PC-3 (cell line): ENCODE data around the gene FOXJ3.

Experiments
- EZH2 ChIP-seq: fragments of 300-600 bp; sonication (generic); IDR thresholded peaks from one replicate; pipeline ENCODE4 v1.6.1; 2017; ENCODE audit warnings: antibody characterized with exemption, mild to moderate bottlenecking, low read length; ENCODE audit not compliant: unreplicated experiment
- EZH2phosphoT487 ChIP-seq: fragments of 300-600 bp; sonication (generic); IDR thresholded peaks from 2 replicates; pipeline ENCODE4 v1.6.1; 2018; ENCODE audit warnings: mild to moderate bottlenecking, antibody characterized with exemption, low read length, borderline replicate concordance
- TF ChIP-seq, protein P1 (sequence below): fragments of 300-600 bp; sonication (generic); conservative IDR thresholded peaks from 2 replicates; pipeline ENCODE4 v1.5.1; 2017; ENCODE audit warnings: antibody characterized with exemption, low read depth, mild to moderate bottlenecking, low read length

DNA sequence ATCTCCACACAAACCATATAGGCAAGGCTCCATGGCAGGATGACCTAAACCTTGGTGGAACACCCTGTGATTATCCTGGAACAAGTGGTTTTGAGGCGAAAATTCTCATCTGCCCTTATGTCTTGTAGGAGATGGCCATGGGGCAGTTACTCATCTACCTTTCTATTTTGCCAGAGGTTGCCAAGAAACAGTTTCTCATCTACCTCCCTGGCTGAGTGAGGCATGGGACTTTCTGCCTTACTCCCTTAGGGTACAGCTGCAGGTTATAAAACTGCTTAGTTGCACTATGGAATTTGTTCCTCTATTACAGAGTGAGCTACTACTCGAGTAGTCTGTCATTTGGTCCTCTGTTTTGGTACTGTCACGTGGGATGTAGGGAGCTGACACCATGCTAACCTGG, 139.2 kb downstream of the FOXJ3 start:
- TF ChIP-seq, protein P1, sequence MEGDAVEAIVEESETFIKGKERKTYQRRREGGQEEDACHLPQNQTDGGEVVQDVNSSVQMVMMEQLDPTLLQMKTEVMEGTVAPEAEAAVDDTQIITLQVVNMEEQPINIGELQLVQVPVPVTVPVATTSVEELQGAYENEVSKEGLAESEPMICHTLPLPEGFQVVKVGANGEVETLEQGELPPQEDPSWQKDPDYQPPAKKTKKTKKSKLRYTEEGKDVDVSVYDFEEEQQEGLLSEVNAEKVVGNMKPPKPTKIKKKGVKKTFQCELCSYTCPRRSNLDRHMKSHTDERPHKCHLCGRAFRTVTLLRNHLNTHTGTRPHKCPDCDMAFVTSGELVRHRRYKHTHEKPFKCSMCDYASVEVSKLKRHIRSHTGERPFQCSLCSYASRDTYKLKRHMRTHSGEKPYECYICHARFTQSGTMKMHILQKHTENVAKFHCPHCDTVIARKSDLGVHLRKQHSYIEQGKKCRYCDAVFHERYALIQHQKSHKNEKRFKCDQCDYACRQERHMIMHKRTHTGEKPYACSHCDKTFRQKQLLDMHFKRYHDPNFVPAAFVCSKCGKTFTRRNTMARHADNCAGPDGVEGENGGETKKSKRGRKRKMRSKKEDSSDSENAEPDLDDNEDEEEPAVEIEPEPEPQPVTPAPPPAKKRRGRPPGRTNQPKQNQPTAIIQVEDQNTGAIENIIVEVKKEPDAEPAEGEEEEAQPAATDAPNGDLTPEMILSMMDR: no peak
- TF ChIP-seq EZH2 (no peak), EZH2phosphoT487 (no peak)
